ENCODE data around the gene LDLRAD3.

LDLRAD3 gene

GRCh38 chr11:35990816-35991215 is 47.0 kb downstream of the LDLRAD3 start:
- H3K27ac ChIP-seq: no peak overlapping the region
- ChIA-PET POLR2A (ENCODE audit: low non-redundant PET) (no interaction called here), CTCF (no interaction called here)
- no peak for TF ChIP-seq CTCF (conservative IDR thresholded peaks at IDR 0.05; ENCODE audit: low read depth)
- DNase-seq (ENCODE audit: low spot score): no peak

DNA sequence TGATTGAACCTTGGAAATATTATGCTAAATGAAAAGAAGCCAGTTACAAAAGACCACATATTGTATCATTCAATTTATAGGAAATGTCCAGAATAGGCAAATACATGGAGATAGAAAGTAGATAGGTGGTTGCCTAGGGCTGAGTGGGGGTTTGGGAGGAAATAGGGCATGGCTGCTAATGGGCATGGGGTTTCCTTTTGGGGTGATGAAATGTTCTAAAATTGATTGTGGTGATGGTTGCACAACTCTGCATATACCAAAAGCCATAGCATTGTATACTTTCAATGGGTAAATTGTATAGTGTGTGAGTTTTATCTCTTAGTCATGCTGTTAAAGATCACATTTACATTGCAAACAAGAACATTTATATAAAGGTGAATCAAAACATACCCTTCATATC is 48.7 kb downstream of the LDLRAD3 start:
- H3K27ac ChIP-seq: no peak overlapping the region
- POLR2A ChIA-PET (ENCODE audit: low non-redundant PET): no interaction called here
- no peak for TF ChIP-seq CTCF (conservative IDR thresholded peaks at IDR 0.05; ENCODE audit: low read depth)
- no peak for DNase-seq (ENCODE audit: low spot score)
- CTCF ChIA-PET: no interaction called here

DNA sequence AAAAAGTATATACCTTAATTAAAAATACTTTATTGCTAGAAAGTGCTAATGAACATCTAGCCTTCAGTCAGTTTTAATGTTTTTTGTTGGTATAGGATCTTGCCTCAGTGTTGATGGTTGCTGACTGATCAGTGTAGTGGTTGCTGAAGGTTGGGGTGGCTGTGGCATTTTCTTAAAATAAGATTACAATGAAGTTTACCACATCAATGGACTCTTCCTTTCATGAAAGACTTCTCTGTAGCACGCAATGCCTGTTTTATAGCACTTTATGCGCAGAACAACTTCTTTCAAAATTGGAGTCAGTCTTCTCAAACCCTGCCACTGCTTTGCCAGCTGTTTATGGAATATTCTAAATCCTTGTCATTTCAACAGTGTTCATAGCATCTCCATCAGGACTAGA is 50.6 kb downstream of the LDLRAD3 start:
- ChIA-PET POLR2A (ENCODE audit: low non-redundant PET) (no interaction called here), CTCF (no interaction called here)
- H3K27ac ChIP-seq: no peak overlapping the region
- DNase-seq (ENCODE audit: low spot score): no peak
- TF ChIP-seq CTCF (conservative IDR thresholded peaks at IDR 0.05; ENCODE audit: low read depth): no peak

GRCh38 chr11:35995681-35996271 is 51.9 kb downstream of the LDLRAD3 start:
- TF ChIP-seq CTCF (conservative IDR thresholded peaks at IDR 0.05; ENCODE audit: low read depth): no peak
- CTCF ChIA-PET: interaction anchor here (0.5 to 0.6 kb wide), 2 partner anchors 19 to 174 kb away, joined by 3 read pairs; no protein-coding TSS in a partner anchor
- POLR2A ChIA-PET (ENCODE audit: low non-redundant PET): no interaction called here
- no peak for DNase-seq (ENCODE audit: low spot score)
- no peak overlapping the region for H3K27ac ChIP-seq

DNA sequence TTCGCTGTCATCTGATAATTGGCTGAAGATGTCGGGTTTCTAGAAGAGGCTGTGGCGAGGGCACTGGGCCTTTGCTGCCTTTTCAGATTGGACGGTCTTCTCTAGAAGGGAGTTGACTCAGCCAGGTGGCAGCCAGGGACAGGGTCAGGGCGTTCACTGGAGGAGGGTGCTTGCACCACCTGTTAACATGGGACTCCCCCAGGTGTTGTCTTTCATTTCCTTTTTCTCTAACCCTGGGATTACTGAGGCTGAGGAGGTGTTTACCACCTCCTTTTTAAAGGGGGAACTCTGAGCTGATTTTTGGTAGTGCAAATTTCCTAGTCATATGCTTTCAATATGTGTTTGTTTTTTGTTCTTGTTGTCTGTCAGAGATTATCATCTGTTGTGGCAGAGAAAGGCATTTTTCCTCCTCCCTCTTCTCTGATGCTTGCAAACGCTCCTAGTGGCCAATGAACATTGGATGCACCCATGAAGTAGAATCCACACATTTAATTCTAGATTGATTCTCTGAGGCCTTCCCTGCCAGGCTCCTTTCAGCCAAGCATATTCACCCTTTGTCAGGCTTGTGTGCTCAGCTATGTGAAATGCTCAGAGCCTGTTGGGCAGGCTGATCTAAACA is 54.1 kb downstream of the LDLRAD3 start:
- DNase-seq (ENCODE audit: low spot score): no peak
- POLR2A ChIA-PET (ENCODE audit: low non-redundant PET): no interaction called here
- TF ChIP-seq CTCF (conservative IDR thresholded peaks at IDR 0.05; ENCODE audit: low read depth): no peak
- no peak overlapping the region for H3K27ac ChIP-seq
- CTCF ChIA-PET: no interaction called here

GRCh38 chr11:35998634-35999033 is 54.8 kb downstream of the LDLRAD3 start:
- no peak overlapping the region for H3K27ac ChIP-seq
- DNase-seq (ENCODE audit: low spot score): no peak
- ChIA-PET CTCF (no interaction called here), POLR2A (ENCODE audit: low non-redundant PET) (no interaction called here)
- no peak for TF ChIP-seq CTCF (conservative IDR thresholded peaks at IDR 0.05; ENCODE audit: low read depth)
